HG03196 (cell line): Measurements from ENCODE around the gene STOML1.

Experiments
- ATAC-seq: cut with Tn5 transposase; IDR thresholded peaks from one replicate; pipeline ENCODE4 v1.9.1; 2021; ENCODE audit not compliant: unreplicated experiment

STOML1 gene

GRCh38 chr15:73934281-73934680 is 57.8 kb downstream of the STOML1 start:
- ATAC-seq, result no peak

- no peak for ATAC-seq
These were observed 59.5 kb downstream of the STOML1 start for GRCh38 chr15:73932381-73933191.

- no peak for ATAC-seq
These were observed 60.7 kb downstream of the STOML1 start for GRCh38 chr15:73931441-73931840.

- no peak for ATAC-seq
These were observed 61.3 kb downstream of the STOML1 start for GRCh38 chr15:73930790-73931281.

- no peak for ATAC-seq
These were observed 61.7 kb downstream of the STOML1 start for GRCh38 chr15:73930371-73930770.

GRCh38 chr15:73928971-73929627 is 63.0 kb downstream of the STOML1 start:
- no peak for ATAC-seq
